ENCODE results near the gene RAB31. TPM values are rescaled to one million over a fixed set of nuclear protein-coding genes. Genes with fewer than 3 reads are reported as not detected.
A peak's percentile ranks its signal among the peaks of the same experiment; 100 is the strongest.

The RAB31 gene
- total RNA-seq, 1 experiment from 2014 or later = 72.2 TPM

GRCh38 chr18:9826685-9827084 lies 118.6 kb downstream of the RAB31 start:
- no peaks in the 10 kb centered on the region for H3K27me3 ChIP-seq (replicated peaks)
- no peak for DNase-seq (ENCODE audit: low read depth in 1 of 2, low spot score in 2 of 2)
- peaks cover 56% of the 10 kb centered on the region for H3K4me1 ChIP-seq (replicated peaks)
- H3K9me3 ChIP-seq (replicated peaks) = no peaks in the 10 kb centered on the region
- peak overlapping the region; percentile 71; the same call in 1 of the 2 replicates for H3K27ac ChIP-seq
- no peak overlapping the region for H3K4me3 ChIP-seq
- peaks cover 10% of the 10 kb centered on the region for H3K36me3 ChIP-seq

GRCh38 chr18:9827211-9827792 lies 119.2 kb downstream of the RAB31 start:
- Histone ChIP-seq H3K27ac (peak overlapping the region; percentile 71), H3K36me3 (peaks cover 10% of the 10 kb centered on the region), H3K4me3 (no peak overlapping the region), H3K9me3 (replicated peaks) (no peaks in the 10 kb centered on the region), H3K4me1 (replicated peaks) (peaks cover 56% of the 10 kb centered on the region), H3K27me3 (replicated peaks) (no peaks in the 10 kb centered on the region)
- no peak for DNase-seq (ENCODE audit: low read depth in 1 of 2, low spot score in 2 of 2)

GRCh38 chr18:9827793-9828505 lies 119.8 kb downstream of the RAB31 start:
- Histone ChIP-seq H3K4me1 (replicated peaks) (peaks cover 56% of the 10 kb centered on the region), H3K9me3 (replicated peaks) (no peaks in the 10 kb centered on the region), H3K4me3 (no peak overlapping the region), H3K27me3 (replicated peaks) (no peaks in the 10 kb centered on the region), H3K27ac (peak overlapping the region; percentile 71), H3K36me3 (peaks cover 7% of the 10 kb centered on the region)
- DNase-seq (ENCODE audit: low read depth in 1 of 2, low spot score in 2 of 2) = peak; percentile 80 to 91

- Histone ChIP-seq H3K27me3 (replicated peaks) (no peaks in the 10 kb centered on the region), H3K36me3 (peaks cover 10% of the 10 kb centered on the region), H3K4me1 (replicated peaks) (peaks cover 56% of the 10 kb centered on the region), H3K9me3 (replicated peaks) (no peaks in the 10 kb centered on the region), H3K4me3 (no peak overlapping the region), H3K27ac (peak overlapping the region; percentile 71)
- DNase-seq (ENCODE audit: low read depth in 1 of 2, low spot score in 2 of 2) = no peak
Measured at GRCh38 chr18:9828506-9829396, 120.7 kb downstream of the RAB31 start.

GRCh38 chr18:9829397-9829712 lies 121.3 kb downstream of the RAB31 start:
- H3K4me1 ChIP-seq (replicated peaks) = peaks cover 52% of the 10 kb centered on the region
- no peaks in the 10 kb centered on the region for H3K27me3 ChIP-seq (replicated peaks)
- H3K36me3 ChIP-seq = peaks cover 12% of the 10 kb centered on the region
- H3K4me3 ChIP-seq = no peak overlapping the region
- no peak overlapping the region for H3K27ac ChIP-seq
- no peaks in the 10 kb centered on the region for H3K9me3 ChIP-seq (replicated peaks)
- DNase-seq (ENCODE audit: low read depth in 1 of 2, low spot score in 2 of 2) = no peak

GRCh38 chr18:9831036-9831722 lies 123.1 kb downstream of the RAB31 start:
- DNase-seq (ENCODE audit: low read depth in 1 of 2, low spot score in 2 of 2) = no peak
- no peaks in the 10 kb centered on the region for H3K27me3 ChIP-seq (replicated peaks)
- no peak overlapping the region for H3K4me3 ChIP-seq
- H3K27ac ChIP-seq = no peak overlapping the region
- no peaks in the 10 kb centered on the region for H3K9me3 ChIP-seq (replicated peaks)
- peaks cover 33% of the 10 kb centered on the region for H3K4me1 ChIP-seq (replicated peaks)
- peaks cover 12% of the 10 kb centered on the region for H3K36me3 ChIP-seq

GRCh38 chr18:9831723-9832199 lies 123.7 kb downstream of the RAB31 start:
- DNase-seq (ENCODE audit: low read depth in 1 of 2, low spot score in 2 of 2) = no peak
- Histone ChIP-seq H3K4me1 (replicated peaks) (peaks cover 28% of the 10 kb centered on the region), H3K27ac (no peak overlapping the region), H3K27me3 (replicated peaks) (no peaks in the 10 kb centered on the region), H3K9me3 (replicated peaks) (no peaks in the 10 kb centered on the region), H3K36me3 (peaks cover 11% of the 10 kb centered on the region), H3K4me3 (no peak overlapping the region)

GRCh38 chr18:9832871-9833270 lies 124.8 kb downstream of the RAB31 start:
- no peak overlapping the region for H3K27ac ChIP-seq
- peaks cover 17% of the 10 kb centered on the region for H3K4me1 ChIP-seq (replicated peaks)
- H3K9me3 ChIP-seq (replicated peaks) = no peaks in the 10 kb centered on the region
- no peak overlapping the region for H3K4me3 ChIP-seq
- no peak for DNase-seq (ENCODE audit: low read depth in 1 of 2, low spot score in 2 of 2)
- H3K36me3 ChIP-seq = peaks cover 12% of the 10 kb centered on the region
- H3K27me3 ChIP-seq (replicated peaks) = no peaks in the 10 kb centered on the region

GRCh38 chr18:9834551-9834950 lies 126.5 kb downstream of the RAB31 start:
- H3K4me1 ChIP-seq (replicated peaks) = no peaks in the 10 kb centered on the region; the same call in 1 of the 2 replicates
- H3K9me3 ChIP-seq (replicated peaks) = no peaks in the 10 kb centered on the region
- peaks cover 18% of the 10 kb centered on the region for H3K36me3 ChIP-seq
- H3K27ac ChIP-seq = no peak overlapping the region
- H3K4me3 ChIP-seq = no peak overlapping the region
- no peak for DNase-seq (ENCODE audit: low read depth in 1 of 2, low spot score in 2 of 2)
- H3K27me3 ChIP-seq (replicated peaks) = no peaks in the 10 kb centered on the region

- no peak for DNase-seq (ENCODE audit: low read depth in 1 of 2, low spot score in 2 of 2)
Measured at GRCh38 chr18:9835113-9835755, 127.1 kb downstream of the RAB31 start.

GRCh38 chr18:9835825-9836224 lies 127.7 kb downstream of the RAB31 start:
- H3K27ac ChIP-seq = no peak overlapping the region
- H3K4me3 ChIP-seq = no peak overlapping the region
- peaks cover 21% of the 10 kb centered on the region for H3K36me3 ChIP-seq
- no peaks in the 10 kb centered on the region for H3K4me1 ChIP-seq (replicated peaks)
- no peaks in the 10 kb centered on the region for H3K27me3 ChIP-seq (replicated peaks)
- no peak for DNase-seq (ENCODE audit: low read depth in 1 of 2, low spot score in 2 of 2)
- no peaks in the 10 kb centered on the region for H3K9me3 ChIP-seq (replicated peaks)

More at GRCh38 chr18:9835113-9835755, 127.1 kb downstream of the RAB31 start:
- H3K27ac ChIP-seq = no peak overlapping the region
- no peaks in the 10 kb centered on the region for H3K27me3 ChIP-seq (replicated peaks)
- no peak overlapping the region for H3K4me3 ChIP-seq
- peaks cover 18% of the 10 kb centered on the region for H3K36me3 ChIP-seq
- no peaks in the 10 kb centered on the region for H3K4me1 ChIP-seq (replicated peaks)
- H3K9me3 ChIP-seq (replicated peaks) = no peaks in the 10 kb centered on the region

- no peak for DNase-seq (ENCODE audit: low read depth in 1 of 2, low spot score in 2 of 2)
- Histone ChIP-seq H3K9me3 (replicated peaks) (no peaks in the 10 kb centered on the region), H3K27ac (no peak overlapping the region), H3K36me3 (peaks cover 20% of the 10 kb centered on the region), H3K4me3 (no peak overlapping the region), H3K27me3 (replicated peaks) (no peaks in the 10 kb centered on the region), H3K4me1 (replicated peaks) (no peaks in the 10 kb centered on the region)
Measured at GRCh38 chr18:9838144-9838877, 130.2 kb downstream of the RAB31 start.
